ENCODE measurements around the gene CARMIL1.

GRCh38 chr6:25659633-25660368 is 380.6 kb downstream of the CARMIL1 start:
- no peak for TF ChIP-seq CTCF (conservative IDR thresholded peaks at IDR 0.05 in 1 of 2, IDR thresholded peaks at IDR 0.05 in 1 of 2; ENCODE audit: extremely low read depth in 1 of 2, insufficient read depth in 1 of 2, low read depth in 1 of 2, low read length in 2 of 2)
- no peak for TF ChIP-seq EZH2 (IDR thresholded peaks at IDR 0.05; ENCODE audit: borderline replicate concordance, low read length)
